Thyroid gland (tissue), 4 donors: ENCODE data around the gene SEC14L2. TPM values are rescaled to one million over a fixed set of nuclear protein-coding genes. Genes with fewer than 3 reads are reported as not detected.
A peak's percentile ranks its signal among the peaks of the same experiment; 100 is the strongest.

Source experiments
- DNase-seq, 2 donors: peaks; one replicate each; pipeline ENCODE4 v3.0.0-alpha.2; 2019
- H3K27ac ChIP-seq, 3 donors: fragments of 200-600 bp; sonication (generic); 1 replicate in 2 of 3; 2 replicates in 1 of 3; pipeline ENCODE4 v1.5.1; 2016 to 2019; ENCODE audit warnings: mild to moderate bottlenecking in 1 of 3, moderate library complexity in 1 of 3
- H3K27me3 ChIP-seq: fragments of 200-600 bp; sonication (generic); one replicate; pipeline ENCODE4 v1.5.1; 2019
- H3K36me3 ChIP-seq, 2 donors: fragments of 200-600 bp; sonication (generic); one replicate each; pipeline ENCODE4 v1.5.1; 2016 to 2019
- H3K4me1 ChIP-seq, 2 donors: fragments of 200-600 bp; sonication (generic); one replicate each; pipeline ENCODE4 v1.5.1; 2017 to 2019
- H3K4me3 ChIP-seq, 3 donors: fragments of 200-600 bp; sonication (generic); replicated peaks in 1 of 3; 1 replicate in 2 of 3; 2 replicates in 1 of 3; pipeline ENCODE4 v1.5.1; 2016; ENCODE audit warnings: mild to moderate bottlenecking in 1 of 3
- H3K9me3 ChIP-seq: fragments of 200-600 bp; sonication (generic); one replicate; pipeline ENCODE4 v1.5.1; 2017
- CTCF ChIP-seq, 6 experiments: fragments of 200-600 bp in 3 of 6; fragments of 450-650 bp in 3 of 6; sonication (generic) in 3 of 6; IDR thresholded peaks; one replicate each; pipeline ENCODE4 v1.5.1; 2016 to 2019; ENCODE audit warnings: antibody characterized with exemption in 6 of 6, mild to moderate bottlenecking in 2 of 6, inconsistent platforms in 1 of 6, moderate library complexity in 1 of 6
- POLR2A ChIP-seq, 2 donors: fragments of 450-650 bp; IDR thresholded peaks; one replicate each; pipeline ENCODE4 v1.6.1; 2017; ENCODE audit warnings: antibody characterized with exemption in 2 of 2, mild to moderate bottlenecking in 2 of 2, moderate library complexity in 1 of 2
- WGBS, 2 donors: methylation state at CpG; one replicate each; pipeline ENCODE4 v1.1.5; 2017; 5-methylcytosine and 5-hydroxymethylcytosine counted together
- intact Hi-C: fragments of 100-400 bp; cut with DNase I; formaldehyde crosslinking; loops from one replicate; pipeline ENCODE4 v1.15.1; 2023
- total RNA-seq, 4 donors: library from RNA; depleted of rRNA; stranded (reverse); fragments of >200 nt; gene quantifications; one replicate each; pipeline ENCODE4 v1.2.3, GENCODE V29; 2016

Gene SEC14L2
- total RNA-seq, 4 donors from 2014 or later: 26.6 to 59.1 (median 30.4) TPM

GRCh38 chr22:30420347-30421125 is 23.7 kb downstream of the SEC14L2 start:
- H3K9me3 ChIP-seq: no peaks in the 10 kb centered on the region
- WGBS, 2 donors: 68 to 80% methylated on average over 6 of the region's 6 CpGs

GRCh38 chr22:30421695-30422480 is 25.1 kb downstream of the SEC14L2 start:
- no peaks in the 10 kb centered on the region for H3K27me3 ChIP-seq
- TF ChIP-seq CTCF (IDR thresholded peaks at IDR 0.05) (no peak), POLR2A (IDR thresholded peaks at IDR 0.05) (no peak)
- 73 to 75% methylated on average over 8 of the region's 8 CpGs for WGBS, 2 donors
- peak overlapping the region; percentile 92 to 98 (median 97) for H3K27ac ChIP-seq
- H3K4me3 ChIP-seq: no peak overlapping the region
- no peaks in the 10 kb centered on the region for H3K9me3 ChIP-seq
- no peak for DNase-seq
- peaks cover 8 to 9% of the 10 kb centered on the region in 2 donors for H3K36me3 ChIP-seq
- intact Hi-C loops: no loop called here
- peaks cover 26 to 47% of the 10 kb centered on the region in 2 donors for H3K4me1 ChIP-seq

More at GRCh38 chr22:30420347-30421125, 23.7 kb downstream of the SEC14L2 start:
- intact Hi-C loops: no loop called here
- peaks cover 26 to 36% of the 10 kb centered on the region in 2 donors for H3K4me1 ChIP-seq
- peaks cover 21 to 22% of the 10 kb centered on the region in 2 donors for H3K36me3 ChIP-seq
- no peaks in the 10 kb centered on the region for H3K27me3 ChIP-seq
- no peak for TF ChIP-seq CTCF (IDR thresholded peaks at IDR 0.05)
- no peak for TF ChIP-seq POLR2A (IDR thresholded peaks at IDR 0.05)
- no peak for DNase-seq
- no peak overlapping the region for H3K4me3 ChIP-seq
- peak overlapping the region in 1 of 3 donors; percentile 6 for H3K27ac ChIP-seq

- Histone ChIP-seq H3K4me3 (peak overlapping the region in 1 of 3 donors; percentile 52), H3K4me1 (peaks cover 26 to 47% of the 10 kb centered on the region in 2 donors), H3K9me3 (no peaks in the 10 kb centered on the region), H3K36me3 (peaks cover 4 to 6% of the 10 kb centered on the region in 2 donors), H3K27me3 (no peaks in the 10 kb centered on the region), H3K27ac (peak overlapping the region; percentile 92 to 98 (median 97))
- intact Hi-C loops: no loop called here
- WGBS, 2 donors: 37 to 45% methylated on average over 15 to 18 of the region's 18 CpGs
- TF ChIP-seq POLR2A (IDR thresholded peaks at IDR 0.05): peak in 1 of 2 donors; percentile 21
- no peak for TF ChIP-seq CTCF (IDR thresholded peaks at IDR 0.05)
- DNase-seq: peak; percentile 85 to 94
These were observed 25.9 kb downstream of the SEC14L2 start for GRCh38 chr22:30422481-30423300.

GRCh38 chr22:30423301-30423958 is 26.6 kb downstream of the SEC14L2 start:
- Histone ChIP-seq H3K9me3 (no peaks in the 10 kb centered on the region), H3K4me3 (peak overlapping the region; percentile 1 to 52 (median 43)), H3K4me1 (peaks cover 26 to 47% of the 10 kb centered on the region in 2 donors), H3K27me3 (no peaks in the 10 kb centered on the region), H3K27ac (peak overlapping the region; percentile 92 to 98 (median 97)), H3K36me3 (no peaks in the 10 kb centered on the region)
- intact Hi-C loops: no loop called here
- 0 to 2% methylated on average over 19 to 36 of the region's 45 CpGs for WGBS, 2 donors
- DNase-seq: peak in 1 of 2 donors; percentile 75
- TF ChIP-seq POLR2A (IDR thresholded peaks at IDR 0.05): peak; percentile 26 to 88
- TF ChIP-seq CTCF (IDR thresholded peaks at IDR 0.05): peak in 2 of 6 experiments; percentile 4 to 30
